Breast epithelium (tissue), 4 donors: ENCODE measurements around the gene NCBP2. TPM values are rescaled to one million over a fixed set of nuclear protein-coding genes. Genes with fewer than 3 reads are reported as not detected.

Experiments
- DNase-seq, 2 donors: peaks; one replicate each; pipeline ENCODE4 v3.0.0-alpha.2; 2019; ENCODE audit warnings: low spot score in 2 of 2
- H3K27ac ChIP-seq, 2 donors: fragments of 200-600 bp; sonication (generic) in 1 of 2; one replicate each; pipeline ENCODE4 v1.5.1; 2016 to 2019; ENCODE audit warnings: mild to moderate bottlenecking in 1 of 2
- H3K27me3 ChIP-seq, 2 donors: fragments of 200-600 bp; sonication (generic) in 1 of 2; one replicate each; pipeline versions ENCODE4 v1.5.1 to v1.6.0; 2017 to 2019; ENCODE audit warnings: control low read depth in 1 of 2, mild to moderate bottlenecking in 1 of 2
- H3K36me3 ChIP-seq: fragments of 200-600 bp; one replicate; pipeline ENCODE4 v1.5.1; 2019
- H3K4me1 ChIP-seq, 2 donors: fragments of 200-600 bp; sonication (generic); one replicate each; pipeline ENCODE4 v1.5.1; 2016 to 2019; ENCODE audit warnings: control low read depth in 1 of 2
- H3K4me3 ChIP-seq, 3 donors: fragments of 200-600 bp; sonication (generic); 1 replicate in 2 of 3; 2 replicates in 1 of 3; pipeline ENCODE4 v1.5.1; 2016 to 2019; ENCODE audit warnings: mild to moderate bottlenecking in 3 of 3, moderate library complexity in 2 of 3
- H3K9me3 ChIP-seq, 2 donors: fragments of 200-600 bp; sonication (generic) in 1 of 2; one replicate each; pipeline ENCODE4 v1.5.1; 2016 to 2019; ENCODE audit warnings: control low read depth in 1 of 2
- POLR2A ChIP-seq: fragments of 450-650 bp; IDR thresholded peaks from one replicate; pipeline ENCODE4 v1.6.1; 2016; ENCODE audit warnings: antibody characterized with exemption, mild to moderate bottlenecking, moderate library complexity
- POLR2AphosphoS5 ChIP-seq, 3 donors: sonication (generic); formaldehyde crosslinking; IDR thresholded peaks; one replicate each; pipeline ENCODE4 v1.6.1; 2017; ENCODE audit warnings: antibody characterized with exemption in 3 of 3
- intact Hi-C: fragments of 100-400 bp; cut with DNase I; formaldehyde crosslinking; loops from one replicate; pipeline ENCODE4 v1.15.1; 2023; ENCODE audit warnings: low total_unique reads
- total RNA-seq, 3 donors: library from RNA; depleted of rRNA; stranded (reverse); fragments of >200 nt; gene quantifications; one replicate each; pipeline ENCODE4 v1.1.0, GENCODE V29; 2016
- TF ChIP-seq, protein P1 (sequence below), 3 donors: fragments of 450-650 bp; IDR thresholded peaks; one replicate each; pipeline ENCODE4 v1.5.1; 2016 to 2017; ENCODE audit warnings: antibody characterized with exemption in 3 of 3, mild to moderate bottlenecking in 3 of 3, moderate library complexity in 3 of 3

Gene NCBP2
- total RNA-seq, 3 donors from 2014 or later: 40.8 to 44.9 (median 42.6) TPM

GRCh38 chr3:196901768-196902167, 40.6 kb downstream of the NCBP2 start:
- H3K4me1 ChIP-seq: no peaks in the 10 kb centered on the region
- intact Hi-C loops: no loop called here
- peaks cover 8% of the 10 kb centered on the region for H3K36me3 ChIP-seq
- H3K27me3 ChIP-seq: no peaks in the 10 kb centered on the region
- no peak overlapping the region for H3K4me3 ChIP-seq
- no peak for DNase-seq
- TF ChIP-seq POLR2AphosphoS5 (IDR thresholded peaks at IDR 0.05) (no peak), POLR2A (no peak)
- TF ChIP-seq, protein P1, sequence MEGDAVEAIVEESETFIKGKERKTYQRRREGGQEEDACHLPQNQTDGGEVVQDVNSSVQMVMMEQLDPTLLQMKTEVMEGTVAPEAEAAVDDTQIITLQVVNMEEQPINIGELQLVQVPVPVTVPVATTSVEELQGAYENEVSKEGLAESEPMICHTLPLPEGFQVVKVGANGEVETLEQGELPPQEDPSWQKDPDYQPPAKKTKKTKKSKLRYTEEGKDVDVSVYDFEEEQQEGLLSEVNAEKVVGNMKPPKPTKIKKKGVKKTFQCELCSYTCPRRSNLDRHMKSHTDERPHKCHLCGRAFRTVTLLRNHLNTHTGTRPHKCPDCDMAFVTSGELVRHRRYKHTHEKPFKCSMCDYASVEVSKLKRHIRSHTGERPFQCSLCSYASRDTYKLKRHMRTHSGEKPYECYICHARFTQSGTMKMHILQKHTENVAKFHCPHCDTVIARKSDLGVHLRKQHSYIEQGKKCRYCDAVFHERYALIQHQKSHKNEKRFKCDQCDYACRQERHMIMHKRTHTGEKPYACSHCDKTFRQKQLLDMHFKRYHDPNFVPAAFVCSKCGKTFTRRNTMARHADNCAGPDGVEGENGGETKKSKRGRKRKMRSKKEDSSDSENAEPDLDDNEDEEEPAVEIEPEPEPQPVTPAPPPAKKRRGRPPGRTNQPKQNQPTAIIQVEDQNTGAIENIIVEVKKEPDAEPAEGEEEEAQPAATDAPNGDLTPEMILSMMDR (IDR thresholded peaks at IDR 0.05): no peak
- H3K9me3 ChIP-seq: no peaks in the 10 kb centered on the region
- H3K27ac ChIP-seq: no peak overlapping the region

- H3K9me3 ChIP-seq: no peaks in the 10 kb centered on the region
- TF ChIP-seq POLR2A (no peak), POLR2AphosphoS5 (IDR thresholded peaks at IDR 0.05) (no peak)
- TF ChIP-seq, protein P1 (IDR thresholded peaks at IDR 0.05): no peak
- intact Hi-C loops: no loop called here
Observed at GRCh38 chr3:196896229-196896628, 46.1 kb downstream of the NCBP2 start.

DNA sequence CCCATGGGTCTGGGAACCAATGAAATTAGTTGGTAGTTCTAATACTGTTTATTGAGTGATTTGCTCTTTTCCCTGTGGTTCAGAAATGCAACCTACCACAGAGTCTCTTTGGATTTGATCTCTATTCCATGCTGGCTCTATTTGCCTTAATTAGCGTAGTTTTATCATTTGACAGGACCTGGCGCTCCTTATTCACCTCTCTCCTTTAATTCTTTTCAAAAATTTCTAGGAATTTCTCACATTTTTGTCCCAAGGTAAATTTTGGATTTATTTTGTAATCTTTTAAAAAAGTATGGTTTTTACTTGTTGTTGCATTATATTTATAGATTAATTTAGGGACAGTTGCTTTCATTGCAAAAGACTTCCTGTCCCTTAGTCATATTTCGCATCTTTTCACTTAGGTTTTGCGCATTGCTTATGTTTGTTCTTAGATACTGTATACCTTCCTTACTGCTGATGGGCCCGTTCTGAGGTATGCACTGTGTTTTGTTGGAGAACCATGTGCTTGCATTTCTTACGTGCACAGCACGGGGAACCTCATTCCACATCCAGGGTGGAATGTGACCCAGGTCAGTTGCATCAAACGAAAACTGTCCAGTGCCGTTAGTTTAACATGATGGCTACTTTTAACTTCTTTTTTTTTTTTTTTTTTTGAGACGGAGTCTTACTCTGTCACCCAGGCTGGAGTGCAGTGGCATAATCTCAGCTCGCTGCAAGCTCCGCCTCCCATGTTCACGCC, 47.6 kb downstream of the NCBP2 start:
- Histone ChIP-seq H3K4me3 (no peak overlapping the region), H3K27me3 (no peaks in the 10 kb centered on the region), H3K9me3 (no peaks in the 10 kb centered on the region), H3K4me1 (no peaks in the 10 kb centered on the region), H3K27ac (no peak overlapping the region), H3K36me3 (no peaks in the 10 kb centered on the region)
- DNase-seq: no peak
- intact Hi-C loops: no loop called here
- TF ChIP-seq, protein P1 (IDR thresholded peaks at IDR 0.05): no peak
- no peak for TF ChIP-seq POLR2A
- TF ChIP-seq POLR2AphosphoS5 (IDR thresholded peaks at IDR 0.05): no peak

More at GRCh38 chr3:196896229-196896628, 46.1 kb downstream of the NCBP2 start:
- Histone ChIP-seq H3K27ac (no peak overlapping the region), H3K36me3 (no peaks in the 10 kb centered on the region), H3K4me3 (no peak overlapping the region), H3K4me1 (no peaks in the 10 kb centered on the region), H3K27me3 (no peaks in the 10 kb centered on the region)
- no peak for DNase-seq

DNA sequence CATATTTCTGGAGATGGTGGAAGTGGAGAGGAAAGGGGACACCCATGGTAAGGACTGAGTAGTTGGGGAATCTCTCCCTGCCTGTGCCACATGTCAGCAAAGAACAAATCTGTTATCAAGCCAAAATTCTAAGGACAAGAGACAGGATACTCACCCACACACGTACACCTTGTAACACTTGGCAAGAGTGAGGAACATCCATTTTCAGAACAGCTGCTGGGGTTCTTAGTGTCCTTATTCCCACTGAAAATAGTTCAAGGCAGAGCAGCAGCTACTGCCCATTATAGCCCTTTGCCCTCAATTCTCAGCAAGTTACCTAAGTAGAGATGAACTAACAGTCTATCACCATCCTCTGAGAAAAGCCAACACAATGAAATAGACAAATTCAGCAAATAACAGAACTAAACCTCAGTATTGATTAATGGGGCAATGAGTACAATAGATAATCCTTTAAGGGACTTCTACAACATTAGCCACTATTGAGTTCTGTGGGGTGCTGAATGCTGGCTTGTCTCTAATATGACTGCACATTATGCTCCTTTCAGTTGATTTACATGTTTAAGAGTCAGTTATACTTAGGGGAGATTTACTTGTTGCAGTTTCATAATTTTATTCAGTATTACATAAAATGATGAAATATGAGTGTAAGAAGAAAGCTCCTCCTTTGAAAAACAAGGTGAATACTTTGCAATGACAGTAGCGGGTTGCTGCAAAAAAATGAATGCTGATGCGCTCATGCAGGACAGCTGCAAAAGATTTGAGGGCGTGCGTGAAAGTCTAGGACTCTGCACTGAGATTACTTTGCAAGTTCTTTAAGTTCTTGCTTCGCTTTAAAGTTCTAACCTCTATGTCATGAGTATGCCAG, 52.3 kb downstream of the NCBP2 start:
- Histone ChIP-seq H3K4me3 (no peak overlapping the region), H3K27me3 (no peaks in the 10 kb centered on the region), H3K27ac (no peak overlapping the region), H3K9me3 (no peaks in the 10 kb centered on the region), H3K36me3 (no peaks in the 10 kb centered on the region), H3K4me1 (no peaks in the 10 kb centered on the region)
- no peak for DNase-seq
- intact Hi-C loops: no loop called here
- no peak for TF ChIP-seq POLR2A
- TF ChIP-seq, protein P1 (IDR thresholded peaks at IDR 0.05): no peak
- TF ChIP-seq POLR2AphosphoS5 (IDR thresholded peaks at IDR 0.05): no peak

- Histone ChIP-seq H3K4me3 (no peak overlapping the region), H3K36me3 (no peaks in the 10 kb centered on the region), H3K4me1 (no peaks in the 10 kb centered on the region), H3K9me3 (no peaks in the 10 kb centered on the region), H3K27ac (no peak overlapping the region), H3K27me3 (no peaks in the 10 kb centered on the region)
- TF ChIP-seq, protein P1 (IDR thresholded peaks at IDR 0.05): no peak
- TF ChIP-seq POLR2A (no peak), POLR2AphosphoS5 (IDR thresholded peaks at IDR 0.05) (no peak)
- DNase-seq: no peak
- intact Hi-C loops: no loop called here
Observed at GRCh38 chr3:196886144-196886543, 56.2 kb downstream of the NCBP2 start.
